Tibial artery (tissue), 4 donors: Measurements from ENCODE around the gene ADAMTS9.
A peak's percentile ranks its signal among the peaks of the same experiment; 100 is the strongest.

Source experiments
- DNase-seq, 2 donors: peaks; one replicate each; pipeline ENCODE4 v3.0.0-alpha.2; 2019
- H3K27ac ChIP-seq, 2 donors: fragments of 200-600 bp; sonication (generic) in 1 of 2; 1 replicate in 1 of 2; 2 replicates in 1 of 2; pipeline ENCODE4 v1.5.1; 2018 to 2019; ENCODE audit warnings: mild to moderate bottlenecking in 1 of 2
- H3K27me3 ChIP-seq, 2 donors: fragments of 200-600 bp; sonication (generic) in 1 of 2; one replicate each; pipeline versions ENCODE4 v1.5.1 to v1.6.0; 2016 to 2019
- H3K36me3 ChIP-seq, 3 donors: fragments of 200-600 bp; sonication (generic) in 2 of 3; one replicate each; pipeline ENCODE4 v1.5.1; 2016 to 2019; ENCODE audit warnings: mild to moderate bottlenecking in 2 of 3
- H3K4me1 ChIP-seq, 4 donors: fragments of 200-600 bp; sonication (generic) in 2 of 4; 1 replicate in 3 of 4; 2 replicates in 1 of 4; pipeline ENCODE4 v1.5.1; 2016 to 2019
- H3K4me3 ChIP-seq, 2 donors: fragments of 200-600 bp; sonication (generic) in 1 of 2; 1 replicate in 1 of 2; 2 replicates in 1 of 2; pipeline ENCODE4 v1.5.1; 2018 to 2019; ENCODE audit warnings: mild to moderate bottlenecking in 2 of 2
- H3K9me3 ChIP-seq, 3 donors: fragments of 200-600 bp; sonication (generic) in 1 of 3; one replicate each; pipeline ENCODE4 v1.5.1; 2016 to 2019
- intact Hi-C: fragments of 100-400 bp; cut with DNase I; formaldehyde crosslinking; loops from one replicate; pipeline ENCODE4 v1.15.0; 2023; ENCODE audit warnings: low total_unique reads
- TF ChIP-seq, protein P1 (sequence below), 2 experiments: fragments of 200-600 bp in 1 of 2; fragments of 450-650 bp in 1 of 2; IDR thresholded peaks; one replicate each; pipeline ENCODE4 v1.5.1; 2017 to 2019; ENCODE audit warnings: antibody characterized with exemption in 2 of 2, mild to moderate bottlenecking in 1 of 2, moderate library complexity in 1 of 2

ADAMTS9 gene, protein sequence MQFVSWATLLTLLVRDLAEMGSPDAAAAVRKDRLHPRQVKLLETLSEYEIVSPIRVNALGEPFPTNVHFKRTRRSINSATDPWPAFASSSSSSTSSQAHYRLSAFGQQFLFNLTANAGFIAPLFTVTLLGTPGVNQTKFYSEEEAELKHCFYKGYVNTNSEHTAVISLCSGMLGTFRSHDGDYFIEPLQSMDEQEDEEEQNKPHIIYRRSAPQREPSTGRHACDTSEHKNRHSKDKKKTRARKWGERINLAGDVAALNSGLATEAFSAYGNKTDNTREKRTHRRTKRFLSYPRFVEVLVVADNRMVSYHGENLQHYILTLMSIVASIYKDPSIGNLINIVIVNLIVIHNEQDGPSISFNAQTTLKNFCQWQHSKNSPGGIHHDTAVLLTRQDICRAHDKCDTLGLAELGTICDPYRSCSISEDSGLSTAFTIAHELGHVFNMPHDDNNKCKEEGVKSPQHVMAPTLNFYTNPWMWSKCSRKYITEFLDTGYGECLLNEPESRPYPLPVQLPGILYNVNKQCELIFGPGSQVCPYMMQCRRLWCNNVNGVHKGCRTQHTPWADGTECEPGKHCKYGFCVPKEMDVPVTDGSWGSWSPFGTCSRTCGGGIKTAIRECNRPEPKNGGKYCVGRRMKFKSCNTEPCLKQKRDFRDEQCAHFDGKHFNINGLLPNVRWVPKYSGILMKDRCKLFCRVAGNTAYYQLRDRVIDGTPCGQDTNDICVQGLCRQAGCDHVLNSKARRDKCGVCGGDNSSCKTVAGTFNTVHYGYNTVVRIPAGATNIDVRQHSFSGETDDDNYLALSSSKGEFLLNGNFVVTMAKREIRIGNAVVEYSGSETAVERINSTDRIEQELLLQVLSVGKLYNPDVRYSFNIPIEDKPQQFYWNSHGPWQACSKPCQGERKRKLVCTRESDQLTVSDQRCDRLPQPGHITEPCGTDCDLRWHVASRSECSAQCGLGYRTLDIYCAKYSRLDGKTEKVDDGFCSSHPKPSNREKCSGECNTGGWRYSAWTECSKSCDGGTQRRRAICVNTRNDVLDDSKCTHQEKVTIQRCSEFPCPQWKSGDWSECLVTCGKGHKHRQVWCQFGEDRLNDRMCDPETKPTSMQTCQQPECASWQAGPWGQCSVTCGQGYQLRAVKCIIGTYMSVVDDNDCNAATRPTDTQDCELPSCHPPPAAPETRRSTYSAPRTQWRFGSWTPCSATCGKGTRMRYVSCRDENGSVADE (N-terminal part only)

DNA sequence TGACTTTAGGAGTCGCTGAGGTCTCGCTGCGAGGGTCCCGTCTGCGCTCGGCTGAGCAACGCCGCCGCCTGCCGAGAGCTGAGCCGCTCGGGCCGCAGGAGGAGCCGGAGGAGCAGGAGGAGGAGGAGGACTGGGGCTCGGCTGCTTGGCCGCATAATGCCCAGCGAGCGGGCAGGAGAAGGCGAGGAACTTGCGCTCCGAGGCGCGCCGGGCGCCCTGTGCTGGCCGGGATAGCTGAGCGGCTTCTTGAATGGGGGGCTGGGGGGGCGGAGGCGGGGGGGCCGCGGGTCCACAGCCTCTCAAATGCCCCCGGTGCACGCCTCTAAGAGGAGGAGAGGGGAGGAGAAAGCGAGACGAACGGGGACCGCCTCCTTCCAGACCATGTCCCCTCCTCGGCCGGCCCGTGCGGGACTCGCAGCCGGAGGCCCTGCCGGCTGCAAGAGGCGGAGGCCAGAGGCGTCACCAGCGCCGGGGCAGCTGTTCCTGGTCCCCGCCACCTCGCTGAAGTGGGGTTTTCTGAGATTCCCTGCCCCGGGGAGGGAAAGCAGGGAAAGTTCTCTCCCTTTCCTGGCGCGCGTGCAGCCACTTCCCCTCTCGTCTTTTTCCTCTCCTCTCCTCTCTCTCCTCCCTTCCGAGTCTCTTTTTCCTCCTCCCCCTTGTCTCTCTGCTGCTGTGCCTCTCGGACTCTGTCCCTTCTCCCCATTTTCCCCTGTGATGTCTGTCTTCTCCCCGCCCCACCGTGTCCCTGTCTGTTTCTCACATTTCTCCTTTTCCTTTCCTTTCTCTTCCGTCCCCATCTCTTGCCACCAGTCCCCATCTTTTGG, at the start of gene ADAMTS9:
TSS of gene ADAMTS9 (minus strand) at position 220 of the 824 bp plus-strand sequence. CDS start 343 bp downstream, outside the sequence.
- DNase-seq: peak; percentile 60 to 89
- Histone ChIP-seq H3K27me3 (no peaks in the 10 kb centered on the region), H3K27ac (peak within 1 kb of the TSS; percentile 94 to 98), H3K36me3 (no peaks in the 10 kb centered on the region), H3K9me3 (no peaks in the 10 kb centered on the region), H3K4me3 (peak within 1 kb of the TSS; percentile 79), H3K4me1 (peaks cover 0 to 41% (median 2%) of the 10 kb centered on the region in 4 donors)
- intact Hi-C loops: loop anchor here (2.0 to 5.0 kb wide), 2 partner anchors 156 to 483 kb away; no protein-coding TSS in a partner anchor
- TF ChIP-seq, protein P1, sequence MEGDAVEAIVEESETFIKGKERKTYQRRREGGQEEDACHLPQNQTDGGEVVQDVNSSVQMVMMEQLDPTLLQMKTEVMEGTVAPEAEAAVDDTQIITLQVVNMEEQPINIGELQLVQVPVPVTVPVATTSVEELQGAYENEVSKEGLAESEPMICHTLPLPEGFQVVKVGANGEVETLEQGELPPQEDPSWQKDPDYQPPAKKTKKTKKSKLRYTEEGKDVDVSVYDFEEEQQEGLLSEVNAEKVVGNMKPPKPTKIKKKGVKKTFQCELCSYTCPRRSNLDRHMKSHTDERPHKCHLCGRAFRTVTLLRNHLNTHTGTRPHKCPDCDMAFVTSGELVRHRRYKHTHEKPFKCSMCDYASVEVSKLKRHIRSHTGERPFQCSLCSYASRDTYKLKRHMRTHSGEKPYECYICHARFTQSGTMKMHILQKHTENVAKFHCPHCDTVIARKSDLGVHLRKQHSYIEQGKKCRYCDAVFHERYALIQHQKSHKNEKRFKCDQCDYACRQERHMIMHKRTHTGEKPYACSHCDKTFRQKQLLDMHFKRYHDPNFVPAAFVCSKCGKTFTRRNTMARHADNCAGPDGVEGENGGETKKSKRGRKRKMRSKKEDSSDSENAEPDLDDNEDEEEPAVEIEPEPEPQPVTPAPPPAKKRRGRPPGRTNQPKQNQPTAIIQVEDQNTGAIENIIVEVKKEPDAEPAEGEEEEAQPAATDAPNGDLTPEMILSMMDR (IDR thresholded peaks at IDR 0.05): no peak

DNA sequence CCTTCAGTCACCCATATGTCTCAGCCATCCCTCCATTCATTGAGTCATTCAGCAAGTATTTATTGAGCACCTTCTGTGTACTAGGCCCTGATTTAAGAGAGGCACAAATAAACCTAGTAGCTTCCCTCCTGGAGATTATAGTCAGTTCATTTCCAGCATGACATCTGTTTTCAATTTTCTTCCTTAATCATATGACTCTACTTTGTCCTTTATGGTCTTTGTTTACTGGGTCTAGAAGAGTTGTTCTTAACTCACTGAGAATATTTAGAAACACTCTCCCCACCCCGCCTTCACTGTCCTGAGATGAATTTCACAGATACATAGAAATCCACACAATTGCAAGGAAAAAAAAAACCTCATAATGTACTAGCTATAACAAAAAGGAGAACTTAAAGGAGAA, 44.8 kb upstream of the ADAMTS9 start:
- TF ChIP-seq, protein P1 (IDR thresholded peaks at IDR 0.05): no peak
- Histone ChIP-seq H3K27me3 (no peaks in the 10 kb centered on the region), H3K9me3 (no peaks in the 10 kb centered on the region), H3K36me3 (no peaks in the 10 kb centered on the region), H3K4me3 (no peak overlapping the region), H3K27ac (no peak overlapping the region), H3K4me1 (peaks cover 0 to 42% (median 17%) of the 10 kb centered on the region in 4 donors)
- intact Hi-C loops: no loop called here
- no peak for DNase-seq

DNA sequence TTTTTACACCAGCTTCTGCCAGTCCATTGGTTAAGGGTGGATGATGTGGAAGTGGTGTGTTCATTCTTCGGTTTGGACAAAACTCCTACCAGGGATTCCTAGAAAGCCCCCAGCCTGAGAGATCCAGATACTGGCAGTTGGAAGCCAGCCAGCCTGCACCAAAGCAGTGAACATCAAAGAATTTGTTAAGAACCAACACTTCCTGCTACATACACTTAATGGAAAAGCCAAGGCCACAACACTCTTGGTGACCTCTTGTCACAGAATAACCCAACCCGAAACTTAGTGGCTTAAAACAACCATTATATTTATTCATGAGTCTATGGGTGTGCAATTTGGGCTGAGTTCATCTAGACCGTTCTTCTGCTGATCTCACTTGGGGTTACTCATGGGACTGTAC, 42.9 kb upstream of the ADAMTS9 start:
- no peak overlapping the region for H3K4me3 ChIP-seq
- no peak overlapping the region for H3K27ac ChIP-seq
- TF ChIP-seq, protein P1 (IDR thresholded peaks at IDR 0.05): no peak
- no peaks in the 10 kb centered on the region for H3K36me3 ChIP-seq
- H3K27me3 ChIP-seq: no peaks in the 10 kb centered on the region
- no peaks in the 10 kb centered on the region for H3K9me3 ChIP-seq
- no peak for DNase-seq
- intact Hi-C loops: no loop called here
- H3K4me1 ChIP-seq: peaks cover 0 to 59% (median 23%) of the 10 kb centered on the region in 4 donors

DNA sequence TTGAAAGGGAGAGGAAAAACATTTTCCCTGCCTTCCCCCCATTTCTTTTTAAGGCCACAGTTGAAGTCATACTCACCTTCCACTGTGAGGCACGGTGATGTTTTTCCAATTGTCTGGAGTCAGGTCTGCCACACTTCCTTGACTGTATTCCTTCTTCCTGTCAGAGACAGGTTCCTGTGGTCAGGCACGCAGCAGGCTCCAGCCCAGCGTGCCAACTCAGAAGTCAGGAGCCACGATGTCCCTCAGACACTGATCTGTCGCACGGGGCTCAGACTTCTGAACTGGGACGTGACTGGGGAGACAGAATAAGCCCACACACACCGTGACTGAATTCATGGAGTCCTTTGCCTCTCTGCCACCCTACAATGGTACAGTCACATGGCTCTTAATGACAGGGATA, 41.2 kb upstream of the ADAMTS9 start:
- no peaks in the 10 kb centered on the region for H3K36me3 ChIP-seq
- H3K4me1 ChIP-seq: peaks cover 0 to 71% (median 21%) of the 10 kb centered on the region in 4 donors
- intact Hi-C loops: no loop called here
- H3K27me3 ChIP-seq: no peaks in the 10 kb centered on the region
- H3K27ac ChIP-seq: no peak overlapping the region
- no peak for DNase-seq
- no peak overlapping the region for H3K4me3 ChIP-seq
- TF ChIP-seq, protein P1 (IDR thresholded peaks at IDR 0.05): no peak
- H3K9me3 ChIP-seq: no peaks in the 10 kb centered on the region
